ENCODE results near the gene CBR4.

Gene CBR4

DNA sequence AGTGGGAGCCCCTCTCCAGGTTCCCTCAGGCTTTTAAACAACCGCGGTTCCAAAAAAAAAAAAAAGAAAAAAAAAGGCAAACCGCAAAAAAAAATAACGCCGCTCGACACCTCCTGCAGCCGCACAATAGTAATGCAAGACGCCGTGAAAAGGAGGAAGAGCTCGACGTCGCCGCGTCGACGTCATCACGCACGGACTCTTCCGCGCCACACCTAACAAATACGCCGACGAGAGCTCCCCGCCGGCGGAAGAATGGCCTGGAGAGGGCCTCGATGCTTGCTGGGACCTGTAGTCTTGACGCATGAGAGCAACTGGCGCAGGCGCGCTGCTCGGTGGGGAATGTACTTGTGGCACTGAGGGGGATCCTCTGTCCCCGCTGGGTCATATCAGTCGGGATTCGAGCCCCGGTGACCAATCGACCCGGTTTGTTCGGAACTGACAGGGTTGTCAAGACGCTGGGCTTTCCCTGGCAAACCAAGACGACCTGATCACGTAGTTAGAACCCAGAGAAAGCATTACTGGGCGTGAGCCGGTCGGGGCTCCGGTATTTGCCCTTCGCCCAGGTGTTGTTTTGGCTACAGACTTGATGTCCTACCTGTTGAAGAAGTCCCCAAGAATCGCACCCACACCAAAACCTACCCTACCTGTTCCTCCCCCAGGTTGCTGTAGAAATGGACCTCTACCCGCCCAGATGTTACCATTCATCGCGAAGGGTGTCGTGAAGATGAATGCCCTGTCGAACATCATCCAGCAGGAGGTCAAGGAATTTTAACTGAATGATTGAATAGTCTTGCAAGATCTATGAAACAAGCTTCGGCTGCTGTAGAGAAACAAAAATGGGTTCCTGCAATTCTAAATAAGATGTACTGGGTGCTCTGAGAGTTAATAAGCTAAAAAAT is at the start of gene CBR4:
Gene CBR4 (minus strand): TSS at position 131 of the 899 bp plus-strand sequence. CDS start 166 bp downstream, outside the sequence.
- no peaks in the 10 kb centered on the region for H3K36me3 ChIP-seq (ENCODE audit: control insufficient read depth, insufficient read depth, low read length)
- H3K27me3 ChIP-seq (ENCODE audit: control insufficient read depth, insufficient read depth, low read length), result no peaks in the 10 kb centered on the region
- peak within 1 kb of the TSS; percentile 93 for H3K9ac ChIP-seq (ENCODE audit: low read depth, low read length)
- H3K9me3 ChIP-seq (ENCODE audit: control insufficient read depth, insufficient read depth, low read length), result no peaks in the 10 kb centered on the region
- H3K4me1 ChIP-seq (ENCODE audit: control insufficient read depth, insufficient read depth, low read length), result peaks cover 7% of the 10 kb centered on the region
- peak within 1 kb of the TSS; percentile 93 for H3K4me3 ChIP-seq (ENCODE audit: low read depth, low read length)

DNA sequence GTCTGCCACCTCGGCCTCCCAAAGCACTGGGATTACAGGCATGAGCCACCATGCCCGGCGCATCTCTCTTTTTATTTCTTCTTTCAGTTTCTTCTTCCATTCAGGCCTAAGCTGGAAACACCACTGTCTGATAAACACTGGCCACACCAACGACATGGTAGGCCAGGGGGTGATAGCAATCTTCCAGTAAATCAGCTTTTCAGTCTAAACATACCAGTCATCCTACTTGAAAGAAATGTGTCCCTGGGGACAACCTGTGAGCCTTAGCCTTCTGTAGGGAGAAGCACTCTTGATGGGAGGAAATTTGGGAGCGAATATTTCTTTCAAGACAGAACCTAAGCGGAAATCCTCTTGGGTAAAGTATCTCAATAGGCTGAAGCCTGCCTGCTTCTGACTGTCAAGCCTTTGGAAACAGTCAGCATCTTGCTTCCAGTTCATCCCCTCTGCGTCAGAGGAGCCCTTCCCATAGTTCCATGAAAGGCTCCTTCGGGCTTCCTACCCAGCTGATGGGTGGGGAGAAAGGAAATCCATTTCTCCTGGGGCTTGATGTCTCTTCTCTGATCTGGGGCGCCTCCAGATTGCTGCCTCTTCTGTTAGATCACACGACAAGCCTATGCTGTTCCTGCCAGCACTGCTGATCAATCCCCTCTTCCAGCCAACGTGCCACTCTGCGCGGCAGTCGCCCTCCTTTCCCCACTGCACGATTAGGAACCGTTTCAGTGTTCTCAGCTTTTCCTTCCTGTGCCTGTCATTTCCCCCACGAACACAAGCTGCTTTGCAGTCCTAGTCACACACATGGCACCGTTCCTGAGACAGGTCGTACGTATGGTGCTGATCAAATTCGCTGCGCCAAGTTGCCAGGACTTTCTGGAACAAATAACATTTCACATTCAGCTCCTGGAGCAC is 49.5 kb upstream of the CBR4 start:
- no peaks in the 10 kb centered on the region for H3K9me3 ChIP-seq (ENCODE audit: control insufficient read depth, insufficient read depth, low read length)
- no peaks in the 10 kb centered on the region for H3K4me1 ChIP-seq (ENCODE audit: control insufficient read depth, insufficient read depth, low read length)
- H3K9ac ChIP-seq (ENCODE audit: low read depth, low read length), result no peak overlapping the region
- H3K27me3 ChIP-seq (ENCODE audit: control insufficient read depth, insufficient read depth, low read length), result no peaks in the 10 kb centered on the region
- H3K36me3 ChIP-seq (ENCODE audit: control insufficient read depth, insufficient read depth, low read length), result no peaks in the 10 kb centered on the region
- no peak overlapping the region for H3K4me3 ChIP-seq (ENCODE audit: low read depth, low read length)

DNA sequence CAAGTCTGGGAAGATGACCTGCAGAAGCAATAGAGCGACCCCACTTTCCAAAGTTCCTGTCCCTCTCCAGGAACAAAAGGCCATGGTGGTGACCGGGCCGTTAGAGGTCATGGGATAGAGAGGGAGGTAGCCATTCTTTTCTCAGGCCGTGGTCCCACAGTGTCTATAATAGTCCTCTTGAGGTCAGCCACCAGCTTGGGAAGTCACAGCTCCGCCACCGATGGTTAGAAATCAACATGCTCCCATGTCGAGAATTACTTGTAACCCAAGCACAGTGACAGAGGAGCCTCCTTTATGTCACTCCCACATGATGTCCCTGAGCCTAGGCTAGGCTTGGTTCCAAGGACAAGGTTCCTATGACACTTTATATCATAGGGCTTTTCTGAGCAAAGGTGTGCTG is 48.3 kb upstream of the CBR4 start:
- H3K27me3 ChIP-seq (ENCODE audit: control insufficient read depth, insufficient read depth, low read length), result no peaks in the 10 kb centered on the region
- H3K36me3 ChIP-seq (ENCODE audit: control insufficient read depth, insufficient read depth, low read length), result no peaks in the 10 kb centered on the region
- no peaks in the 10 kb centered on the region for H3K9me3 ChIP-seq (ENCODE audit: control insufficient read depth, insufficient read depth, low read length)
- H3K4me1 ChIP-seq (ENCODE audit: control insufficient read depth, insufficient read depth, low read length), result no peaks in the 10 kb centered on the region
- no peak overlapping the region for H3K4me3 ChIP-seq (ENCODE audit: low read depth, low read length)
- no peak overlapping the region for H3K9ac ChIP-seq (ENCODE audit: low read depth, low read length)

DNA sequence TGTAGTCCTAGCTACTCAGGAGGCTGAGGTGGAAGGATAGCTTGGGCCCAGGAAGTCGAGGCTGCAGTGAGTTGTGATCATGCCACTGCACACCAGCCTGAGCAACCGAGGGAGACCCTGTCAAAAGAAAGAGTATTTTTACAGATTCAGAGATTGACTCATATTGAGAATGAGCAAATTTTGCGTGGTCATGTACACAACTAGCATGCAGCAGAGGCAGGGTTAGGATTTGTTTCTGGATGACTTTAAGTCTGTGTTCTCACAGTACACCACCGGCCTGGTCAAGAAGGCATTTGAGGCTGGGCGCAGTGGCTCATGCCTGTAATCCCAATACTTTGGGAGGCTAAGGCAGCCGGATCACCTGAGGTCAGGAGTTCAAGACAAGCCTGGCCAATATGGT is 44.8 kb upstream of the CBR4 start:
- H3K9ac ChIP-seq (ENCODE audit: low read depth, low read length), result no peak overlapping the region
- no peaks in the 10 kb centered on the region for H3K27me3 ChIP-seq (ENCODE audit: control insufficient read depth, insufficient read depth, low read length)
- no peaks in the 10 kb centered on the region for H3K36me3 ChIP-seq (ENCODE audit: control insufficient read depth, insufficient read depth, low read length)
- peaks cover 5% of the 10 kb centered on the region for H3K4me1 ChIP-seq (ENCODE audit: control insufficient read depth, insufficient read depth, low read length)
- H3K4me3 ChIP-seq (ENCODE audit: low read depth, low read length), result no peak overlapping the region
- no peaks in the 10 kb centered on the region for H3K9me3 ChIP-seq (ENCODE audit: control insufficient read depth, insufficient read depth, low read length)

DNA sequence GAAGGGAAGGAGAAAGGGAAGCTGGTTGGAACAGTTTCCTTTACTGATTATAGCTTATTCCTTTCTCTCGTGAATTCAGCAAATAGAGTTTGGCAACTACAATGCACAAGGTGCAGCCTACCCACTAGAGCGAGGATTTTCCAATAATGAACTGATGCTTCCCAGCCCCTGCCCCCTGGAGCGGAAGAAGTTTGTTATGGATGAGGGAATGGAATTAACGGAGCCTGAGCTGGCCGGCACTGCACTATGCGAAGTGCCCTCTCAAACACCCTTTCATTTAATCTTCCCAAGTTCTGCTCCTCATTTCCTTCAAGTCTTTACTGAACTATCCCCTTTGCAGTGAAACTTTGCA is 42.5 kb upstream of the CBR4 start:
- H3K27me3 ChIP-seq (ENCODE audit: control insufficient read depth, insufficient read depth, low read length), result no peaks in the 10 kb centered on the region
- no peaks in the 10 kb centered on the region for H3K9me3 ChIP-seq (ENCODE audit: control insufficient read depth, insufficient read depth, low read length)
- no peaks in the 10 kb centered on the region for H3K36me3 ChIP-seq (ENCODE audit: control insufficient read depth, insufficient read depth, low read length)
- H3K4me3 ChIP-seq (ENCODE audit: low read depth, low read length), result no peak overlapping the region
- peaks cover 5% of the 10 kb centered on the region for H3K4me1 ChIP-seq (ENCODE audit: control insufficient read depth, insufficient read depth, low read length)
- no peak overlapping the region for H3K9ac ChIP-seq (ENCODE audit: low read depth, low read length)

DNA sequence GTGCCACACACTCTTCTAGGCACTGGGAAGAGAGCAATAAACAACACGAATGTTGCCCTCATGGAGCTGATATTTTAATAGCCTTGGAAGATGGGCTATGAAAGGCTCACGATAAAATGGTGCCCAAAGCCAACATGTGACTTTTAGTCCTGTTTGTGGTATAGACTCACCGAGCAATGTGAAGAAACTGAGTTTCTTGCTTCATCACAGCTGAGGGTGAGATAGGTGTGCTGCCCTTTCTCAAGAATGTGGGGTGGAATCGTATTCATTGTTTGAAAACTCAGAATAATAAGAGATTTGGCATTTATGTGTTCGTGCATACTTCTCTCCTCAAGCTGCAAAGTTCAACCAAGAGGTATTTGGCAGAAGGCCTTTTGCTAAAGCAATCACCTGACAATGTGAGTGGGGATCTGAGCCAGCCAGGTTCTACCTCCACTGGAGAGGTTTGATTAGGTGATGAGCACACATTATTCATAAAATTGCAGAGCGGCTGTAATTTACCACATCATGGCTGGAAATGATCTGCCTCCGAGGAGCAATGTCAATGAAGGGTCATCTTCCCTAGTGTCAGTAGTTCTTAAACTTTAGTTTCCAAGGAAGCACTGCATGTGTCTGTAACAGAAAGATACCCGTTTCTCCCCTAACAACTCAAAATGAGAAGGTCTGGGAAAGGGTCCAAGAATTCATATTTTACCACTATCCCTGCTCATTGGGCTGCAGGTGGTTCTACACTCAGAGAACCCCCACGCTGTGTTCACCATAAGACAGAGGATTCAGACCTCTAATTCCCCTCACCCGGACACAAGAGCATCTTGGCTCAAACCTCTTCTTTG is 41.9 kb upstream of the CBR4 start:
- H3K4me3 ChIP-seq (ENCODE audit: low read depth, low read length), result no peak overlapping the region
- peaks cover 5% of the 10 kb centered on the region for H3K4me1 ChIP-seq (ENCODE audit: control insufficient read depth, insufficient read depth, low read length)
- H3K27me3 ChIP-seq (ENCODE audit: control insufficient read depth, insufficient read depth, low read length), result no peaks in the 10 kb centered on the region
- H3K9ac ChIP-seq (ENCODE audit: low read depth, low read length), result no peak overlapping the region
- H3K9me3 ChIP-seq (ENCODE audit: control insufficient read depth, insufficient read depth, low read length), result no peaks in the 10 kb centered on the region
- no peaks in the 10 kb centered on the region for H3K36me3 ChIP-seq (ENCODE audit: control insufficient read depth, insufficient read depth, low read length)

DNA sequence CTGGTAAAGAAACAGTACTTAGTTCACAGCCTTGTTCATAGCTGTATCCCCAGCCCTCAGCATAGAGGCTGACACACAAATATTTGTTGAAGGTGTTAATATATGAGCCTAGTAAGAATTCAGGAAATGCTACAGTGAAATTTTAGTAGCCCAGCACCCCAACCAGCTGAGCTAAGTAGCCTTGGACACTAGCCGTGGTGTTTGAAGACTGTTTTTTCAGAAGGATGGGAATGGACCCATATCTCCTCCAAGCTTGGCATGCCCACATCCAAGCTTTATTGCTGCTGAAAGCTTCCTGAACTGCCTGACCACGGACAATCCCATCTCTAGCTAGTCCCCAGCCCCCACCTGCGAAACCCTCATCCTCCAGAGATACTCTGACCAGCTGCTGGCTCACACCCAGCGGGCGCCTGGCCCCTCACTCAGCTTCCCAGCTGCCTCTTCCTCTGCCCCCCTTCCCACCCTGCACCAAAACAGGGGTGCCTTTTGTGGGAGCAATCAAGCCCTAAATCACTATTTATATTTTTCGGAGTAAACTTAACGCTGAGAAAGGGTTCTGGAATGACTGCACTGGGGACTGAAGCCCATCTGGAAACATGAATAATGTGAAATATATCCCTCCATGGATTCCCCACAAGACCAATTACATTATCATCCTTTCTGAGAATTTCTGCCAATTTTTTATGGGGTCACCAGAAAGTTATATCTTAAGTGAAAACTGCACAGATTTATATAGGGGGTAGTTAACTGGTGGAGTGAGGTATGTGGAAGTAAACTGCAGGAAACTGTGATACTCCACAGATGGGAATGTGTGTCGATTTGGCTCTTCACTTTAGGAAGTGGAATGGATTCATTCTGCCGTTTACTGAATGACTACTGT is 41.1 kb upstream of the CBR4 start:
- H3K36me3 ChIP-seq (ENCODE audit: control insufficient read depth, insufficient read depth, low read length), result no peaks in the 10 kb centered on the region
- H3K27me3 ChIP-seq (ENCODE audit: control insufficient read depth, insufficient read depth, low read length), result no peaks in the 10 kb centered on the region
- no peaks in the 10 kb centered on the region for H3K9me3 ChIP-seq (ENCODE audit: control insufficient read depth, insufficient read depth, low read length)
- H3K9ac ChIP-seq (ENCODE audit: low read depth, low read length), result no peak overlapping the region
- peaks cover 5% of the 10 kb centered on the region for H3K4me1 ChIP-seq (ENCODE audit: control insufficient read depth, insufficient read depth, low read length)
- H3K4me3 ChIP-seq (ENCODE audit: low read depth, low read length), result no peak overlapping the region

DNA sequence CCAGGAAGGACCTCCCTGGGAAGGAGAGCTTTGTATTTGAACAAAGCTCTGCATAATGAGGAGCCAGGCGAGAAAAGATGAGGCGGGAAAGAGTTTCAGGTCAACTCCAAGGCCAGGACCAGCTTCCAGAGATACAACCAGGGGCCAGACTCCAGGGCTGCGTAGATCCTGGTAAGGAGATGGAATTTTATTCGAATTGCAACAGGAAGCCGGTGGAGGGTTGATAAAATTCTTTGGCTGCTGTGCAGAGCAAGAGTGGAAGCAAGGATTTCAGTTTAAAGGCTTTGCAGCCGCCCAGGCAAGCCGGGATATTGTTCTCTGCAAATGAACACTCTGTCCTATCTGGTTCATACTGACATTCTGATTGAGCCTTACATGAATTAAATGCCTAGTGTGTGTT is 40.2 kb upstream of the CBR4 start:
- H3K4me3 ChIP-seq (ENCODE audit: low read depth, low read length), result no peak overlapping the region
- H3K9me3 ChIP-seq (ENCODE audit: control insufficient read depth, insufficient read depth, low read length), result no peaks in the 10 kb centered on the region

DNA sequence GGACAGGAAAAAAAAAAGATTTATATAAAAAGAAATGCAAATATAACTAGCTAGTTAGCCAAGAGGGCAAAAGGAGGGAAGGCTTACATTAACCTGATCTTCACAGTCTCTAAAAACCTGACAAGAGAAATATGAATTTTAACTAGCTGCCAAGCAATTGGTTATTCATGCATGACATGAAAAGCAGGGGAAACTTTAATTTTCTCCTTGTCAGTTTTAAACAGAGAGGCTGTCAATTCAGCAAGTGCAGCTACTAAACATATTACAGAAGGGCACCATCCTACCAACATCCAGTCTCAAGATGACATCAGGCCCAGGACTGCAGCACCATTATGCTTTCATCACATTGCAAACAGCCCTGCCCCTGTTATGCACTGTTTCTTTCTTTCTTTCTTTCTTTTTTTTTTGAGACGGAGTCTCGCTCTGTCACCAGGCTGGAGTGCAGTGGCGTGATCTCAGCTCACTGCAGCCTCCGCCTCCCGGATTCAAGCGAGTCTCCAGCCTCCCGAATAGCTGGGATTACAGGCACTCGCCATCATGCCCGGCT is 38.9 kb upstream of the CBR4 start:
- Histone ChIP-seq H3K4me3 (ENCODE audit: low read depth, low read length) (no peak overlapping the region), H3K9ac (ENCODE audit: low read depth, low read length) (no peak overlapping the region), H3K27me3 (ENCODE audit: control insufficient read depth, insufficient read depth, low read length) (no peaks in the 10 kb centered on the region)

More for the DNA sequence above, 40.2 kb upstream of the CBR4 start:
- no peak overlapping the region for H3K9ac ChIP-seq (ENCODE audit: low read depth, low read length)
- H3K4me1 ChIP-seq (ENCODE audit: control insufficient read depth, insufficient read depth, low read length), result peaks cover 5% of the 10 kb centered on the region
- H3K27me3 ChIP-seq (ENCODE audit: control insufficient read depth, insufficient read depth, low read length), result no peaks in the 10 kb centered on the region
- H3K36me3 ChIP-seq (ENCODE audit: control insufficient read depth, insufficient read depth, low read length), result no peaks in the 10 kb centered on the region

DNA sequence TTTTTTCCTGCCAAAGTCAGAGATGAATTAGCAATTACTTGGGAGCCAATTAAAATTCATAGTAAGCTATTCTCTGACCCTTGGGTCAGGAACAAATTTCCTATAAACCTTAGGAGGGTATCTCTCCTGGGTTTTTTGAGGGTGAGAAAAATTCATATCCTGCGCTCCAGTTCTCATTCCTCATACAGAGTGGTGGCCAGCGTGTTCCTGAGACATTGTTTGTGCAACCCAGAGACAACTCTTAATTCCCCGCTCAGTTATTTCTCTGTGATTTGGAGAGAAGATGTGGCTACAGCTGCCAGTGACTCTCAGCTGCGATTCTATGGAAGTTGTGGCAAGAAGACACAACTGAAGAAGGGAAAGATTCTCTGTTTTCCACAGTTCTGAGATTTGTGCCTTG is 37.9 kb upstream of the CBR4 start:
- Histone ChIP-seq H3K9me3 (ENCODE audit: control insufficient read depth, insufficient read depth, low read length) (no peaks in the 10 kb centered on the region), H3K36me3 (ENCODE audit: control insufficient read depth, insufficient read depth, low read length) (no peaks in the 10 kb centered on the region), H3K9ac (ENCODE audit: low read depth, low read length) (no peak overlapping the region), H3K4me3 (ENCODE audit: low read depth, low read length) (no peak overlapping the region), H3K4me1 (ENCODE audit: control insufficient read depth, insufficient read depth, low read length) (peaks cover 5% of the 10 kb centered on the region), H3K27me3 (ENCODE audit: control insufficient read depth, insufficient read depth, low read length) (no peaks in the 10 kb centered on the region)

More for the DNA sequence above, 38.9 kb upstream of the CBR4 start:
- no peaks in the 10 kb centered on the region for H3K36me3 ChIP-seq (ENCODE audit: control insufficient read depth, insufficient read depth, low read length)
- H3K4me1 ChIP-seq (ENCODE audit: control insufficient read depth, insufficient read depth, low read length), result peaks cover 5% of the 10 kb centered on the region
- H3K9me3 ChIP-seq (ENCODE audit: control insufficient read depth, insufficient read depth, low read length), result no peaks in the 10 kb centered on the region

All from iPS-15b (cell line).